ENCODE results near the gene SRD5A2.
A peak's percentile ranks its signal among the peaks of the same experiment; 100 is the strongest.

The SRD5A2 gene

GRCh38 chr2:31580321-31581117, at the start of gene SRD5A2:
TSS of gene SRD5A2 (minus strand) at chr2:31580938. CDS start at chr2:31580900, 38 bp downstream.
- no peak for DNase-seq (ENCODE audit: low read depth)

- no peak for DNase-seq (ENCODE audit: low read depth)
These were observed 25.8 kb upstream of the SRD5A2 start for GRCh38 chr2:31606509-31606908.

- no peak for DNase-seq (ENCODE audit: low read depth)
These were observed 18.0 kb upstream of the SRD5A2 start for GRCh38 chr2:31598694-31599093.

GRCh38 chr2:31586230-31586629, 5.5 kb upstream of the SRD5A2 start:
- DNase-seq (ENCODE audit: low read depth): no peak

- DNase-seq (ENCODE audit: low read depth): no peak
These were observed 522 bp upstream of the SRD5A2 start for GRCh38 chr2:31581124-31581795.

- no peak for DNase-seq (ENCODE audit: low read depth)
These were observed 780 bp downstream of the SRD5A2 start for GRCh38 chr2:31579996-31580320.

- DNase-seq (ENCODE audit: low read depth): no peak
These were observed 2.4 kb downstream of the SRD5A2 start for GRCh38 chr2:31578316-31578715.

- no peak for DNase-seq (ENCODE audit: low read depth)
These were observed 3.6 kb downstream of the SRD5A2 start for GRCh38 chr2:31577143-31577542.

GRCh38 chr2:31568585-31569201, 12.0 kb downstream of the SRD5A2 start:
- no peak for DNase-seq (ENCODE audit: low read depth)

- DNase-seq (ENCODE audit: low read depth): no peak
These were observed 13.1 kb downstream of the SRD5A2 start for GRCh38 chr2:31567679-31568078.

- DNase-seq (ENCODE audit: low read depth): no peak
These were observed 17.4 kb downstream of the SRD5A2 start for GRCh38 chr2:31563273-31563839.

GRCh38 chr2:31561823-31562222, 18.9 kb downstream of the SRD5A2 start:
- DNase-seq (ENCODE audit: low read depth): no peak

- DNase-seq (ENCODE audit: low read depth): peak; percentile 9
These were observed 22.1 kb downstream of the SRD5A2 start for GRCh38 chr2:31558401-31559295.

GRCh38 chr2:31556940-31557339, 23.8 kb downstream of the SRD5A2 start:
- no peak for DNase-seq (ENCODE audit: low read depth)

- DNase-seq (ENCODE audit: low read depth): no peak
These were observed 24.6 kb downstream of the SRD5A2 start for GRCh38 chr2:31555967-31556706.

GRCh38 chr2:31553362-31553761, 27.4 kb downstream of the SRD5A2 start:
- no peak for DNase-seq (ENCODE audit: low read depth)

- no peak for DNase-seq (ENCODE audit: low read depth)
These were observed 33.3 kb downstream of the SRD5A2 start for GRCh38 chr2:31547485-31547884.

GRCh38 chr2:31541853-31542252, 38.9 kb downstream of the SRD5A2 start:
- DNase-seq (ENCODE audit: low read depth): no peak

GRCh38 chr2:31539505-31539904, 41.2 kb downstream of the SRD5A2 start:
- DNase-seq (ENCODE audit: low read depth): no peak

GRCh38 chr2:31535768-31536167, 45.0 kb downstream of the SRD5A2 start:
- DNase-seq (ENCODE audit: low read depth): no peak

- DNase-seq (ENCODE audit: low read depth): no peak
These were observed 46.1 kb downstream of the SRD5A2 start for GRCh38 chr2:31534636-31535035.

Data from GM04504 (cell line).